Osteocyte (in vitro differentiated cells): ENCODE data around the gene TRIM44. TPM values are rescaled to one million over a fixed set of nuclear protein-coding genes. Genes with fewer than 3 reads are reported as not detected.
"Not testable (repeated sequence)": the region's sequence is repeated elsewhere in the genome, so short reads cannot be mapped to it uniquely, and the experiment has no call there.

Source experiments
- DNase-seq: peaks from one replicate; pipeline ENCODE4 v3.0.0; 2021; ENCODE audit warnings: mixed read lengths; ENCODE audit not compliant: unreplicated experiment; ENCODE audit errors: extremely low spot score
- H3K27ac Mint-ChIP-seq: one replicate; pipeline ENCODE4 v1.8.0; 2021; ENCODE audit warnings: mild to moderate bottlenecking, mixed read lengths; ENCODE audit not compliant: unreplicated experiment
- H3K27me3 Mint-ChIP-seq: one replicate; pipeline ENCODE4 v1.8.0; 2021; ENCODE audit warnings: mixed read lengths; ENCODE audit not compliant: unreplicated experiment
- H3K36me3 Mint-ChIP-seq: one replicate; pipeline ENCODE4 v1.8.0; 2021; ENCODE audit warnings: mixed read lengths; ENCODE audit not compliant: unreplicated experiment
- H3K4me1 Mint-ChIP-seq: one replicate; pipeline ENCODE4 v1.8.0; 2021; ENCODE audit warnings: mixed read lengths; ENCODE audit not compliant: unreplicated experiment
- H3K4me3 Mint-ChIP-seq: one replicate; pipeline ENCODE4 v1.8.0; 2021; ENCODE audit warnings: mild to moderate bottlenecking, moderate library complexity, mixed read lengths; ENCODE audit not compliant: unreplicated experiment
- H3K9me3 Mint-ChIP-seq: one replicate; pipeline ENCODE4 v1.8.0; 2021; ENCODE audit warnings: mixed read lengths; ENCODE audit not compliant: unreplicated experiment
- CTCF ChIP-seq: fragments of 200-600 bp; sonication (generic); IDR thresholded peaks from 2 replicates; pipeline ENCODE4 v1.5.0; 2021; ENCODE audit warnings: antibody characterized with exemption, mild to moderate bottlenecking, moderate library complexity
- total RNA-seq: library from RNA; stranded (reverse); gene quantifications from 2 replicates; pipeline ENCODE4 v1.2.1, GENCODE V29; 2021

TRIM44 gene
- total RNA-seq, 1 donor from 2014 or later: 79.9 TPM

- Mint-ChIP-seq H3K4me1 (peaks cover 15% of the 10 kb centered on the region), H3K27ac (no peak overlapping the region), H3K27me3 (no peaks in the 10 kb centered on the region), H3K9me3 (no peaks in the 10 kb centered on the region), H3K4me3 (no peak overlapping the region), H3K36me3 (peaks cover 7% of the 10 kb centered on the region)
- TF ChIP-seq CTCF: no peak
- no peak for DNase-seq
These were observed 101.2 kb downstream of the TRIM44 start for GRCh38 chr11:35763765-35764164.

- Mint-ChIP-seq H3K9me3 (no peaks in the 10 kb centered on the region), H3K36me3 (peaks cover 7% of the 10 kb centered on the region), H3K4me1 (peaks cover 18% of the 10 kb centered on the region), H3K27ac (no peak overlapping the region), H3K27me3 (no peaks in the 10 kb centered on the region), H3K4me3 (no peak overlapping the region)
- TF ChIP-seq CTCF: no peak
- DNase-seq: no peak
These were observed 101.8 kb downstream of the TRIM44 start for GRCh38 chr11:35764417-35764816.

DNA sequence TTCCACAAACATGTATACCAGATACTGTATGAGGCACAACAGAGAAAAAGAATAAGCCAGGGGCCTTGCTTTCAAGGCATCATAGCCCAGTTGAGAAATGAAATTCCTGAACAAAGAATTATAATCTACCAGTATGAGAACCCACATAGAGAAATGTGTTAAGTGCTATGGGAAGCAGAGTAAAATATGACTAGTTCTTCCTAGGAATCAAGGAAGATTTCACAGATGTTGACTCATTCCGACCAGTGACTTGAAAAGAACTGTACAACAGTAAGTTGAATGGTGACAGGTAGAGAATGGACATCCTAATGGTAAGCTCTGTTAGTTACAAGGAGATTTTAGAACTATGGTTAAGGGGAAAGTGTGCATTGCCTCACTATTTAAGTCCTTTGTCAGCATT lies 102.6 kb downstream of the TRIM44 start:
- TF ChIP-seq CTCF: no peak

DNA sequence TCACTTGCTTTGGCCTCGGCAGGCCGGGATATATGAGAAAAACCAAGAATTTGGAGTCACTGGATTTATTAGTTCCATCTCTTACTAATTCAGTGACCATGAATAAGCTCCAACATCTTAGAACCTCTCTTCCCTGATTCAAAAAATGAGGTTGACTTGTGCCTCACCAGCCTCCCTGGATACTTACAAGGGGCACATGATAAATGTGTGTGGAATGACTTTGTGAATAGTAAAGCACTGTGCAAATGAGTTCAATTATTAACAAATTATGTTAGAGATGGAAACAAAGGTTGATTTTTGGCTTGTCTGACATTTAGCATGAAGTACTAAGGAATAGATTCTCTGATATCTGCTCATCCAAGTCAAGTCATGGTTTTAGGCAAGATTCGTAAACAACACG lies 104.1 kb downstream of the TRIM44 start:
- H3K27me3 Mint-ChIP-seq: no peaks in the 10 kb centered on the region
- H3K9me3 Mint-ChIP-seq: peaks cover 13% of the 10 kb centered on the region
- peaks cover 7% of the 10 kb centered on the region for H3K36me3 Mint-ChIP-seq
- no peak overlapping the region for H3K27ac Mint-ChIP-seq
- no peak for TF ChIP-seq CTCF
- H3K4me3 Mint-ChIP-seq: no peak overlapping the region
- no peak for DNase-seq
- peaks cover 26% of the 10 kb centered on the region for H3K4me1 Mint-ChIP-seq

More for the DNA sequence above, 102.6 kb downstream of the TRIM44 start:
- H3K27me3 Mint-ChIP-seq: no peaks in the 10 kb centered on the region
- no peak for DNase-seq
- no peak overlapping the region for H3K27ac Mint-ChIP-seq
- peaks cover 19% of the 10 kb centered on the region for H3K4me1 Mint-ChIP-seq
- peaks cover 3% of the 10 kb centered on the region for H3K9me3 Mint-ChIP-seq
- H3K36me3 Mint-ChIP-seq: peaks cover 7% of the 10 kb centered on the region
- no peak overlapping the region for H3K4me3 Mint-ChIP-seq

DNA sequence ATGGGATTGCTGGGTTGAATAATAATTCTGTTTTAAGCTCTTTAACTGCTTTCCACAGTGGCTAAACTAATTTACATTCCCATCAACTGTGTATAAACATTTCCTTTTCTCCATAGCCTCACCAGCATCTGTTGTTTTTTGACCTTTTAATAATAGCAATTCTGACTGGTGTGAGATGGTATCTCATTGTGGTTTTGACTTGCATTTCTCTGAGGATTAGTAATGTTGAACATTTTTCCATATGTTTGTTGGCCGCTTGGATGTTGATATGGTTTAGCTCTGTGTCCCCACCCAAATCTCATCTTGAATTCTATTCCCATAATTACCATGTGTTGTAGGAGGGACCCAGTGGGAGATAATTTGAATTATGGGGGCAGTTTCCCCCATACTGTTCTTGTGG lies 107.8 kb downstream of the TRIM44 start:
- peaks cover 25% of the 10 kb centered on the region for H3K9me3 Mint-ChIP-seq
- peaks cover 17% of the 10 kb centered on the region for H3K4me1 Mint-ChIP-seq
- not testable (repeated sequence) for H3K4me3 Mint-ChIP-seq, H3K27me3 Mint-ChIP-seq, H3K36me3 Mint-ChIP-seq, DNase-seq
- peak overlapping the region; percentile 74 for H3K27ac Mint-ChIP-seq

DNA sequence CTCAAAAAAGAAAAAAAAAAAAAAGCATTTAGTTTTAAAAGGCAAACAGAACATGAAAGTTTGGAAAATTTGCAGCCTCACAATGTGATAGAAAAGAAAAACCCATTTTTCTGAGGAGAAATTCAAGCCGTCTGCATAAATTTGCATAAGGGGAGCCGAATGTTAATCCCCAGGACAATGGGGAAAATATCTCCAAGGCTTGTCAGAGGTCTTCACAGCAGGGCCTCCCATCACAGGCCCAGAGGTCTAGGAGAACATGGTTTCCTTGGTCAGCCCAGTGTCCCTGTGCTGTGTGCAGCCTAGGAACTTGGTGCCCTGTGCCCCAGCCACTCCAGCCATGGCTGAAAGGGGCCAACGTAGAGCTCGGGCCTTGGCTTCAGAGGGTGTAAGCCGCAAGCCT lies 109.1 kb downstream of the TRIM44 start:
- peaks cover 17% of the 10 kb centered on the region for H3K4me1 Mint-ChIP-seq
- H3K27ac Mint-ChIP-seq: peak overlapping the region; percentile 29
- no peak for TF ChIP-seq CTCF
- peaks cover 25% of the 10 kb centered on the region for H3K9me3 Mint-ChIP-seq
- H3K36me3 Mint-ChIP-seq: peaks cover 7% of the 10 kb centered on the region
- no peaks in the 10 kb centered on the region for H3K27me3 Mint-ChIP-seq
- H3K4me3 Mint-ChIP-seq: no peak overlapping the region
- no peak for DNase-seq

DNA sequence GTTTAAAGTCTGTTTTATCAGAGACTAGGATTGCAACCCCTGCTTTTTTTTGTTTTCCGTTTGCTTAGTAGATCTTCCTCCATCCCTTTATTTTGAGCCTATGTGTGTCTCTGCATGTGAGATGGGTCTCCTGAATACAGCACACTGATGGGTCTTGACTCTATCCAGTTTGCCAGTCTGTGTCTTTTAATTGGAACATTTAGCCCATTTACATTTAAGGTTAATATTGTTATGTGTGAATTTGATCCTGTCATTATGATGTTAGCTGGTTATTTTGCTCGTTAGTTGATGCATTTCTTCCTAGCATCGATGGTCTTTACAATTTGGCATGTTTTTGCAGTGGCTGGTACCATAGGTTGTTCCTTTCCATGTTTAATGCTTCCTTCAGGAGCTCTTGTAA lies 114.7 kb downstream of the TRIM44 start:
- not testable (repeated sequence) for H3K27ac Mint-ChIP-seq, DNase-seq, H3K27me3 Mint-ChIP-seq, H3K4me3 Mint-ChIP-seq
- H3K4me1 Mint-ChIP-seq: peaks cover 16% of the 10 kb centered on the region
- peaks cover 18% of the 10 kb centered on the region for H3K9me3 Mint-ChIP-seq
- peaks cover 11% of the 10 kb centered on the region for H3K36me3 Mint-ChIP-seq

GRCh38 chr11:35778943-35779342 lies 116.4 kb downstream of the TRIM44 start:
- peaks cover 11% of the 10 kb centered on the region for H3K36me3 Mint-ChIP-seq
- H3K27ac Mint-ChIP-seq, H3K9me3 Mint-ChIP-seq, DNase-seq, H3K4me3 Mint-ChIP-seq, H3K27me3 Mint-ChIP-seq: not testable (repeated sequence)
- peaks cover 13% of the 10 kb centered on the region for H3K4me1 Mint-ChIP-seq
